ENCODE measurements around the gene DEPDC4.

DEPDC4 gene

DNA sequence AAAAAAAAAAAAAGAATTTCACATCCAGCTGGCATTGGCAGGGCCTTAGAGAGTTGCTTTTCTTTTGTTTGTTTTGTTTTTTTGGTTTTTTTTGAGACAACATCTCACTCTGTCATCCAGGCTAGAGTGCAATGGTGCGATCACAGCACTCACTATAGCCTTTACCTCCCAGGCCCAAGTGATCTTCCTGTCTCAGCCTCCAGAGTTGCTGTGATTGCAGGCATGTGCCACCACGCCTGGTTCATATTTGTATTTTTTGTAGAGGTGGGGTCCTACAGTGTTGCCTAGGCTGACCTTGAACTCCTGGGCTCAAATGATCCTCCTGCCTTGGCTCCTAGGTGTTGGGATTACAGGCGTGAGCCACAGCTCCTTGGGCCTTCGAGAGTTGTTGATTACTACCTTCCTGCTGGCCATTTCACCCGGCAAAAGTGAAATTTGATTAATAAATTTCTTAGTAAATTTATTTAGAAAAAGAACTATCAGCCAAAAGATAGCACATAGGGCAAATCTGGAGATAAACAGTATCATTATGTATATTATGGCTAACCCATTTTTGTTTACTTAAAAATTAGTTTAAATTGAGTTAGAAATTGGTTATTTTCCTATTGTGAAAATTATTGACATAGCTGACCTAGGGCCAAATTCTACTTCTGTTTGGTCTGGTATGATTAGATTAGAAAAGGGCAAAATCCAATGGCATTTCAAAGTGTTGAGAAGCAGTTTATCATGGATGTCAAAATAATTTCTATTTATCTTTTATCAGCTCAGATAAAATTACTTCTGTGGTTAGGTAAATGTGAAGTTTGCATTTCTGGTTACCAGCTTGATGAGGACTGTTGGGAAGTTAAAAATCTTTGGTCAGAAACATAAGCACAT lies 53.6 kb downstream of the DEPDC4 start:
- DNase-seq (ENCODE audit: low read depth): no peak

DNA sequence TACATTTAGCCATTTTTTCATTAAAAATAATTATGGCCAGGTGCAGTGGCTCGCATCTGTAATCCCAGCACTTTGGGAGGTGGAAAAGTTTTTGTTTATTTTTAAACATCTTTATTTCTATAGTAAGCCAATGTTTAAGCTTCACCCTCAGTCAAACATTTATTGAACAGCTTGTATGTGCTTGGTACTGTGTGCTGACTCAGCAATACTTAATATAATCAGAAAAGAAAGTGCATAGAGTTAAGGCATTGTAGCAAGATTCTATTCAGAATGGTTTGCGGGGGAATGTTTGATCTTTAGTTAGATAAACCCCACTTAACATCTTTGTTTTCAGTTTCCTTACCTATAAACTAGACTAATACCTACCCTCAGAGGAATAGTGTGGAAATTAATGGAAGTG lies 55.2 kb downstream of the DEPDC4 start:
- no peak for DNase-seq (ENCODE audit: low read depth)

DNA sequence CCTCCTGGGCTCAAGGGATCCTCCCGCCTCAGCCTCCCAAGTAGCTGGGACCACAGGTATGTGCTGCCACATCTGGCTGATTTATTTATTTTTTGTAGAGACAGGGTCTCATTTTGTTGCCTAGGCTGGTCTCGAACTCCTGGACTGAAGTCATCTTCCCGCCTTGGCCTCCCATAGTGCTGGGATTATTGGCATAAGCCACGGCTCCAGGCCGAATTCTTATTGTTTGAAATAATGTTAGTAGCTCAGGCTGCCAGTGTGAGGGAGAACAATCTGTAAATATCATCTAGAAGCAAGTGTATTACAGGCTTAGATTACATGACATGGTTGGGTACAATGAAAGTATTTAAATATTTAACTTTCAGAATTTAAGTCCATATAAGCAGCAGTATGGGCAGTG lies 58.0 kb downstream of the DEPDC4 start:
- no peak for DNase-seq (ENCODE audit: low read depth)

DNA sequence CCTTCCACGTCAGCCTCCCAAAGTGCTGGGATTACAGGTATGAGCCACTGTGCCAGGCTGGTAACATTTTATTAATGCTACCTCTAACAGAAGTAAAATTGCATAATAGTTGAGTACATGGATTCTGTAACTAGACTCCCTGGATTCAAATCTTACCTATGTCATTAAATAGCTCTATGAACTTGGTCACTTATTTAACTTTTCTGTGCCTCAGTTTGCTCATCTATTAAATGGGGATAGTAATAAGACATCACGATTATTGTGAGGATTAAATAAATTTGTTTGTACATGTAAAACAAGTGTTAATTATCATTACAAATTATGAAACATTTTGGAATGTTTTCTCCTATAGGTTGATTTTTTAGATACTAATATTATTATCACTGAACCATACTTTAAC lies 59.6 kb downstream of the DEPDC4 start:
- DNase-seq (ENCODE audit: low read depth): no peak

DNA sequence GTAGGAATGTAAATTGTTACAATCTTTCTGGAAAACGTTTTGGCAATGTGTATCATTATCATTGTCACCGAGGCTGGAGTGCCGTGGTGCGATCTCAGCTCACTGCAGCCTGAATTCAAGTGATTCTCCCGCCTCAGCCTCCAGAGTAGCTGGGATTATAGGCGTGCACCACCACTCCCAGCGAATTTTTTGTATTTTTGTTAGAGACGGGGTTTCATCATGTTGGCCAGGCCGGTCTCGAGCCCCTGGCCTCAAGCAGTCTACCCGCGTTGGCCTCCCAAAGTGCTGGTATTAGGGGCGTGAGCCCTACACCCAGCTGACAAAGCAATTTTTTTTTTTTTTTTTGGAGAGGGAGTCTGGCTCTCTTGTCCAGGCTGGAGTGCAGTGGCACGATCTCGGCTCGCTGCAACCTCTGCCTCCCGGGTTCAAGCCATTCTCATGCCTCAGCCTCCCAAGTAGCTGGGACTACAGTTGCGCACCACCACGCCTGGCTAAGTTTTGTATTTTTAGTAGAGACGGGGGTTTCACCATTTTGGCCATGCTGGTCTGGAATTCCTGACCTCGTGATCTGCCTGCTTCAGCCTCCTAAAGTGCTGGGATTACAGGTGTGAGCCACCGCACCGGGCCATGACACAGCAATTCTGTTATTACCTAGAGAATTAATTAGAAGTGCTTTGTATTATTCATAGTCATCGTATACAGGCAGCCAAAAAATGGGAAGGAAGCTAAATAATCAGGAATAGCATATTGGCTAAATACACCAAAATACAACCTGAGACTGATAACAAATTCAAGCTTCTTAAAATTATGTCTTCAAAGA lies 65.1 kb downstream of the DEPDC4 start:
- DNase-seq (ENCODE audit: low read depth): no peak

DNA sequence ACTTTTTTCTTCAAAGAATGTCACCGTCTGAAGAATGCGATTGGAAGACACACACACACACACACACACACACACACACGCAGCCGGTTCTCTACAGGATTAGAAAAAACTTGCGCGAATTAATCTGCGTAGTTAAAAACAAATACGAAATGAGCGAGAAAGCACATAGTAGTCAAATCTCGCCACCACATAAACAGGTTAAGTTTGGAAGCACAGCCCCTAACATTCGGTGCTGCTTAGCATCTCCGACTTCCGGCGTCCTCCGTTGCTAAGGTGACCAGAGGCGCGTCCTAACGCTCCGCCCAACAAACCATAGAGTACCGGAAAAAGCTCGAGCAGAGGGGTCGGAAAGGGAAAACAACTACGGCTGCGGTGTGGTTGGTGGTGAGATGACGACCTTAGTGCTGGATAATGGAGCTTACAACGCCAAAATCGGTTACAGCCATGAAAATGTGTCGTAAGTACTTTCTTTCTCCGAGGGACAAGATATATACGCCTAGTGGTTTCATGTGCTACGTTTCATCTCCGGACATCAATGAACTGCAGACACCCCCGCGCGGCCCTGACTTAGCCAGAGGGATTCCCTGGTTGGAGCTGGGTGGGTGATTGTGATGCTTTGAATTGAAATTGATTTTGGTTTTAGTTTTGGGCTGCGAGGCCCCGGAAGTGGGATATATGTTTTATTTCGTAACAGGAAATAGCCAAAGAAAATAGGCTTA lies 66.3 kb downstream of the DEPDC4 start, which contains the start of gene ACTR6:
Gene ACTR6, plus strand, starts transcription at position 353 of the 719 bp plus-strand sequence. Its CDS starts 37 bp downstream, at position 390.
- peak; percentile 94 for DNase-seq (ENCODE audit: low read depth)

DNA sequence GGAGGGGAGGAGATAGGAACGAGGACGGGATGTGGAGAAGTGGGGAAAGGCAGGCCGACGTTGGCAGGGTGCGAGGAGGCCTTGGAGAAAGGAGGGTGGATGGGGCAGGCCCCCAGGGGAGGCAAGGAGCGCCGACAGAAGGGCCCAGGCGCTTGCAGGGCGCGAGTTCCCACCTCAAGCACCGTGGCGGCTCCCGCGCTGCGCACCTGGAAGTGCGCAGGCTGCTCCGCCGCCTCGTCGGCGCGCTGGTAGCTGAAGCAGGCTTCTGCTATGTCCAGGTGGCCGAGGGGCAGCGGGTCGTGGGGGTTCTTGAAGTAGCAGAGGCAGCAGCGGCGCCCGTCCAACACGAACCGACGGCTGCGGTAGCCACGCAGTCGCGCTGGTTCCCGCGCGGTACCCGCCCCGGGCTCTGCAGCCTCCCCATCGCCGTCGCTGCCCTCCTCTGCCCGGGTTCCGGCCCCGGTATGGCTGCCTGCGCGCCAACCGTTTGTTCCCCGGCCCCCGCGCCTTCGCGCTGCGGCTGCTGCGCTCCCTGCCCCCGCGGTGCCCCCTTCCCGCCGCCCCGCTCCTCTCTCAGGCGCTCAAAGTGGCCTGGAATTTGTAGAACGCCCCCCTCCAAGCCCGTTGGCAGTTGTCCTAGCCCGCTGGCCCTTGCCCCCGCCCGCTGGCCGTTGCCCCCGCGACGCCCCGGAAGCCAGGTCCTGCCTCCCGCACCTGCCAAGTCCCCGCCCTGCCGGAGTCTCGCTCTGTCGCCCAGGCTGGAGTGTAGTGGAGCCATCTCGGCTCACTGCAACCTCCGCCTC lies 67.3 kb downstream of the DEPDC4 start:
- peak; percentile 55 for DNase-seq (ENCODE audit: low read depth)

DNA sequence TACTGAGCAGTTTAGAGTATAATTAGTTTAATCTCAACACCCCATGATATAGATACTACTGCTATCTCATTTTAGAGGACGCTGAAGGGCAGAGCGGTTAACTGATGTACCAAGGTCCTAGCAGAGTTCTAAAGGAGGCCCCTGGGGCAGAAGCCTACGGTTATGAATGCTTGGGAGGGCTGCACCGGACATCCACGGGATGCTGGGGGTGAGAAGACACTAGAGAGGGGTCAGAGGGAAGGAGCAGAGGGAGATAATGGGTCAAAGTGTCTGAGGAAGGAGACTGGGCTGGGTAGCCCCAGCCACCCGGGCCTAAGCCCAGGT lies 67.9 kb downstream of the DEPDC4 start:
- no peak for DNase-seq (ENCODE audit: low read depth)

DNA sequence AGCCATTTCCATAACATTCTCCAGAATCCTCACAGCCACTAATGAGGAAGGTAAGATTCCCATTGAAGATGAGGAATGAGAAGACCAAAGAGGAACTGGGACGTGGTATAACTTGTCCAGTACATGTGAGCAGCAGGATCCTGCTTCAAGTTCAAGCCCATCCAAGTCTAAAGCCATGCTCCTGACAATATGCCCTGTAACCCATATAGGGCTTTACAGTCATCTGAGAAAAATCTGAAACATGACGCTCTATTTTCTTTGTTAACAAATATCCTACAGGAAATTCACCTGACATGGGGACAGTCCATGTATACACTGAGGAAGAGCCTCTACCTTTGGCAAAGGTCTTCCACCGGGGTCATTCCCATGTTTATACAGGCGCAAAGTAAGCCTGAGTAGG lies 69.4 kb downstream of the DEPDC4 start:
- DNase-seq (ENCODE audit: low read depth): no peak

DNA sequence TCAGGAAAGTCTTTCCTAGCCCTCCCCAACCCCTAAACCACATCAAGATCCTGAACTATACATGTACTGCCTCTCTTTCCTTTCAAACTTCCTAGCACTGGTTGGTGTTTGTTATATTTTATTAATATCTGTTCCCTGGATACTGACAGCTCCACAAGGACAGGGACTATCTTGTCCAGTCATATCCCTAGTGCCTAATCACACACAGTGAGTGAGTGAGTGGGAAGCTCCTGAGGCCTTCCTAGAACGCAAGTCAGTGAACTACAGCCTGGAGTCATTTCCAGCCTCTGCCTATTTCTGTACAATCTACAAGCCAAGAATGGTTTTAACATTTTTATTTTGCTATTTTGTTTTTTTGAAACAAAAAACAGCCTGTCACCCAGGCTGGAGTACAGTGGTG lies 73.8 kb downstream of the DEPDC4 start:
- DNase-seq (ENCODE audit: low read depth): no peak
